ENCODE measurements around the gene MPLKIP. TPM values are rescaled to one million over a fixed set of nuclear protein-coding genes. Genes with fewer than 3 reads are reported as not detected.
"Not testable (repeated sequence)": the region's sequence is repeated elsewhere in the genome, so short reads cannot be mapped to it uniquely, and the experiment has no call there.

MPLKIP gene
- total RNA-seq, 4 donors from 2014 or later, result 22.0 to 92.4 (median 42.9) TPM

- Histone ChIP-seq H3K9me3 (no peaks in the 10 kb centered on the region), H3K27me3 (no peaks in the 10 kb centered on the region), H3K4me1 (no peaks in the 10 kb centered on the region), H3K36me3 (no peaks in the 10 kb centered on the region), H3K4me3 (replicated peaks in 1 of 3) (no peak overlapping the region), H3K27ac (no peak overlapping the region)
- WGBS, 2 donors, result 93 to 98% methylated on average over 2 of the region's 2 CpGs
- intact Hi-C loops (cut with DNase I), result no loop called here
- DNase-seq, result no peak
- TF ChIP-seq CTCF (IDR thresholded peaks at IDR 0.05) (no peak), POLR2A (IDR thresholded peaks at IDR 0.05) (no peak)
Measured at GRCh38 chr7:40148671-40149070, 14.2 kb upstream of the MPLKIP start.

DNA sequence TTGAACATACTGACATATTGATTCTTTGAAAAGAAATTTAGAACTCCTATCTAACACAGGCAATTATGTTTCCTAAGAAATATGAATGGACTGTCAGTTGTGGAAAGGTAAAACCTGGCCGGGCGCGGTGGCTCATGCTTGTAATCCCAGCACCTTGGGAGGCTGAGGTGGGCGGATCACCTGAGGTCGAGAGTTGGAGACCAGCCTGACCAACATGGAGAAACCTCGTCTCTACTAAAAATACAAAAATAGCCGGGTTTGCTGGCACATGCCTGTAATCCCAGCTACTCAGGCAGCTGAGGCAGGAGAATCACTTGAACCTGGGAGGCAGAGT is 13.8 kb upstream of the MPLKIP start:
- H3K27ac ChIP-seq; DNase-seq; H3K27me3 ChIP-seq; H3K4me3 ChIP-seq (replicated peaks in 1 of 3); H3K4me1 ChIP-seq; H3K36me3 ChIP-seq; H3K9me3 ChIP-seq; intact Hi-C loops (cut with DNase I): not testable (repeated sequence)
- WGBS, 2 donors, result 93% methylated on average over 7 of the region's 7 CpGs

GRCh38 chr7:40147371-40148246 is 13.2 kb upstream of the MPLKIP start:
- intact Hi-C loops (cut with DNase I), result no loop called here
- no peak for DNase-seq
- no peak overlapping the region for H3K27ac ChIP-seq
- H3K4me3 ChIP-seq (replicated peaks in 1 of 3), result no peak overlapping the region
- no peak for TF ChIP-seq POLR2A (IDR thresholded peaks at IDR 0.05)
- no peak for TF ChIP-seq CTCF (IDR thresholded peaks at IDR 0.05)
- no peaks in the 10 kb centered on the region for H3K27me3 ChIP-seq
- WGBS, 2 donors, result 90 to 93% methylated on average over 19 of the region's 19 CpGs
- H3K9me3 ChIP-seq, result no peaks in the 10 kb centered on the region
- no peaks in the 10 kb centered on the region for H3K4me1 ChIP-seq
- no peaks in the 10 kb centered on the region for H3K36me3 ChIP-seq

DNA sequence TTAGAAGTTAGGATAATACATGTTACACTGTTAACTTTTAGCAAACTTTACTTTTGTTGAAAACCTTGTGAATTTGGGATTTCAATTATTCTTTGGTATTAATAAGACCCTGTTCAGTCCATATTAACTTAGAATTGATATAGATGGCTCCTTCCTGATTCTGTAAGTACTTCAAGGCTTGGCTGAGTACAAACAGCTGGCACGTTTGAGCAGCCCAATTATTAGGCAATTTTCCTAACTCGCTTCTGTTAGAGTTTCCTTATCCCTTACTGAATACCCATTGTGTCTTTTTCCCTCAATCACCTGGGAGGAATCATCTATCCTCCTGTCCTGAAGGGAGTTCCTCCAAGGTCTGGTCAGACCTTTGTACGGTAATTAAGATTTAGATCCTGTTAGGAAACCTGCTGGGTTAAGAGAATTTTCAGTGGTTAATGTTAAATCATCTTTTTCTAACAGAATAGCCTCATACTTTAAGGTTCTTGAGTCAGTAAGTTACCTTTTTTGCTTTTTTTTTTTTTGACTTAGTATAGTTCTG is 11.2 kb upstream of the MPLKIP start:
- H3K27me3 ChIP-seq; H3K36me3 ChIP-seq; H3K9me3 ChIP-seq; H3K27ac ChIP-seq; DNase-seq; H3K4me3 ChIP-seq (replicated peaks in 1 of 3); intact Hi-C loops (cut with DNase I); H3K4me1 ChIP-seq: not testable (repeated sequence)
- 81 to 89% methylated on average over 3 of the region's 3 CpGs for WGBS, 2 donors

DNA sequence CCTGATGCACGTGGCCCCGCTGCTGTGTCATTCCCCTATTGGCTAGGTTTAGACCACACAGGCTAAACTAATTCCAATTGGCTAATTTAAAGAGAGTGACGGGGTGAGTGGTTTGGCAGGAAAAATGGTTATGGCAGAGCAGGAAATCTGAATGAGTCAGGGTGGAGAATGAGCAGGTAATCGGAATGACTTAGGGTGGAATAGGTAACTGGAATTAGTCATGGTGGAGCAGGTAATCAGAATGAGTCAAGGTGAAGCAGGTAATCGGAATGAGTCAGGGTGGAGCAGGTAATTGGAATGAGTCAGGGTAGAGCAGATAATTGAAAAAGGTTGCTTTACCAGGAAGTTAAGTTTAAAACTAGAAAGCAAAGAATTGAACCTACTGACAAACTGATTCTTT is 7.5 kb upstream of the MPLKIP start:
- H3K27me3 ChIP-seq; H3K4me3 ChIP-seq (replicated peaks in 1 of 3); DNase-seq; H3K9me3 ChIP-seq; intact Hi-C loops (cut with DNase I); H3K4me1 ChIP-seq; H3K27ac ChIP-seq; H3K36me3 ChIP-seq: not testable (repeated sequence)
- WGBS, 2 donors, result 96 to 98% methylated on average over 5 of the region's 5 CpGs

- H3K27me3 ChIP-seq, result not testable (repeated sequence)
- WGBS, 2 donors, result 96 to 97% methylated on average over 13 of the region's 13 CpGs
- intact Hi-C loops (cut with DNase I), result loop anchor here (10.0 kb wide), 1 partner anchor 195 kb away; no protein-coding TSS in a partner anchor
Measured at GRCh38 chr7:40139891-40140290, 5.5 kb upstream of the MPLKIP start.

DNA sequence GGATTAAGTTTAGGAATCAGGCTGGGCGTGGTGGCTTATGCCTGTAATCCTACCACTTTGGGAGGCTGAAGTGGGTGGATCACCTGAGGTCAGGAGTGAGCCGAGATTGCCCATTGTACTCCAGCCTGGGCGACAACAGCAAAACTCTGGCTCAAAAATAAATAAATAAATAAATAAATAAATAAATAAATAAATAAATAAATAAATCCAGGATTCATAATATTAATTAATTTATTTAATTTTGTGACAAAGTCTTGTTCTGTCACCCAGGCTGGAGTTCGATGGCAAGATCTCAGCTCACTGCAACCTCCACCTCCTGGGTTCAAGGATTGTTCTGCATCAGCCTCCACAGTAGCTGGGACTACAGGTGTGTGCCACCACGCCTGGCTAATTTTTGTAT is 4.6 kb upstream of the MPLKIP start:
- no peaks in the 10 kb centered on the region for H3K36me3 ChIP-seq
- no peak for DNase-seq
- WGBS, 2 donors, result 92 to 93% methylated on average over 5 of the region's 5 CpGs
- no peak overlapping the region for H3K27ac ChIP-seq
- H3K27me3 ChIP-seq, result no peaks in the 10 kb centered on the region
- TF ChIP-seq POLR2A (IDR thresholded peaks at IDR 0.05), result no peak
- no peak for TF ChIP-seq CTCF (IDR thresholded peaks at IDR 0.05)
- H3K9me3 ChIP-seq, result no peaks in the 10 kb centered on the region
- H3K4me3 ChIP-seq (replicated peaks in 1 of 3), result no peak overlapping the region
- H3K4me1 ChIP-seq, result no peaks in the 10 kb centered on the region
- intact Hi-C loops (cut with DNase I), result loop anchor here (10.0 kb wide), 1 partner anchor 194 kb away; no protein-coding TSS in a partner anchor

More at GRCh38 chr7:40139891-40140290, 5.5 kb upstream of the MPLKIP start:
- not testable (repeated sequence) for H3K36me3 ChIP-seq; DNase-seq; H3K4me1 ChIP-seq; H3K9me3 ChIP-seq; H3K4me3 ChIP-seq (replicated peaks in 1 of 3); H3K27ac ChIP-seq

Data from thyroid gland (tissue), 4 donors.